Kidney (tissue), 14 donors: ENCODE data around the gene CD44. TPM values are rescaled to one million over a fixed set of nuclear protein-coding genes. Genes with fewer than 3 reads are reported as not detected.

Experiments used
- DNase-seq, 5 donors: peaks; one replicate each; pipeline ENCODE4 v3.0.0-alpha.2; 2013 to 2020
- FAIRE-seq: peaks from 2 replicates; lab custom pipeline; 2012; peaks lifted over from hg19 to GRCh38; lab: Jason Lieb, UNC
- H3K27ac ChIP-seq, 2 donors: one replicate each; pipeline ENCODE4 v1.7.0; 2013; ENCODE audit warnings: low read depth in 2 of 2, low read length in 2 of 2, inconsistent platforms in 1 of 2
- H3K27me3 ChIP-seq: one replicate; pipeline ENCODE4 v1.7.1; 2013; ENCODE audit warnings: low read length, inconsistent platforms; ENCODE audit not compliant: control insufficient read depth, insufficient read depth
- H3K36me3 ChIP-seq, 3 donors: one replicate each; pipeline versions ENCODE4 v1.7.0 to v1.7.1; 2013; ENCODE audit warnings: low read length in 3 of 3, control low read depth in 1 of 3, inconsistent platforms in 1 of 3; ENCODE audit not compliant: insufficient read depth in 3 of 3, control insufficient read depth in 2 of 3
- H3K4me1 ChIP-seq, 3 donors: one replicate each; pipeline versions ENCODE4 v1.7.0 to v1.7.1; 2013; ENCODE audit warnings: low read length in 3 of 3, inconsistent platforms in 1 of 3, low read depth in 1 of 3; ENCODE audit not compliant: control insufficient read depth in 2 of 3, insufficient read depth in 2 of 3
- H3K4me3 ChIP-seq, 3 donors: one replicate each; pipeline versions ENCODE4 v1.7.0 to v1.8.1; 2013; ENCODE audit warnings: low read length in 3 of 3, control low read depth in 1 of 3, inconsistent platforms in 1 of 3
- H3K9ac ChIP-seq, 3 donors: one replicate each; pipeline versions ENCODE4 v1.7.0 to v1.7.1; 2013; ENCODE audit warnings: low read length in 3 of 3, control low read depth in 1 of 3, inconsistent platforms in 1 of 3
- H3K9me3 ChIP-seq, 3 donors: one replicate each; pipeline versions ENCODE4 v1.7.0 to v1.7.1; 2013; ENCODE audit warnings: low read length in 3 of 3, control low read depth in 1 of 3, inconsistent platforms in 1 of 3; ENCODE audit not compliant: control insufficient read depth in 2 of 3, insufficient read depth in 1 of 3
- CTCF ChIP-seq: IDR thresholded peaks from 3 replicates; pipeline ENCODE4 v1.5.1; 2012; ENCODE audit warnings: mild to moderate bottlenecking, moderate library complexity, borderline replicate concordance; ENCODE audit not compliant: insufficient read depth; ENCODE audit errors: extremely low read depth
- intact Hi-C: fragments of 100-400 bp; cut with DNase I; formaldehyde crosslinking; loops from one replicate; pipeline ENCODE4 v1.11.1; 2022
- polyA plus RNA-seq: library from polyadenylated mRNA; stranded (reverse); fragments of 350-450 nt; fragmentation: Illumina TruSeq; extraction: RNeasy Lipid Tissue Mini Kit (QIAGEN cat#74804); gene quantifications from one replicate; pipeline ENCODE4 v1.2.3, GENCODE V29; 2014; ENCODE audit warnings: low read depth, low replicate concordance; ENCODE audit not compliant: insufficient read depth
- total RNA-seq: library from RNA; stranded (reverse); fragmentation: NEBNext Ultra II Directional; extraction: Animal tissue kit (Norgen Biotek cat#: 25700); gene quantifications from one replicate; pipeline ENCODE4 v1.2.1, GENCODE V29; 2021
- donor health status: control.
- donor health status: control.
- donor health status: control.
- donor health status: control.
- donor health status: control.
- donor health status: DM: yes; HTN: yes; CAD: no.
- donor health status: Normal renal cell carcinoma (clear cell type).

The CD44 gene
- total and polyA plus RNA-seq, 2 donors from 2014 or later: 13.8 to 235 TPM

GRCh38 chr11:35158701-35159510 is 19.9 kb downstream of the CD44 start:
- no peaks in the 10 kb centered on the region for H3K36me3 ChIP-seq
- H3K4me3 ChIP-seq: no peak overlapping the region
- H3K9ac ChIP-seq: no peak overlapping the region
- no peaks in the 10 kb centered on the region for H3K27me3 ChIP-seq
- intact Hi-C loops: no loop called here
- no peak for TF ChIP-seq CTCF
- DNase-seq (peak in 1 of 5 donors; percentile 75), FAIRE-seq (no peak)
- H3K27ac ChIP-seq: no peak overlapping the region
- H3K9me3 ChIP-seq: no peaks in the 10 kb centered on the region
- H3K4me1 ChIP-seq: peaks cover 0 to 9% (median 4%) of the 10 kb centered on the region in 3 donors

GRCh38 chr11:35160246-35160824 is 21.4 kb downstream of the CD44 start:
- Histone ChIP-seq H3K27me3 (no peaks in the 10 kb centered on the region), H3K4me3 (no peak overlapping the region), H3K27ac (no peak overlapping the region), H3K36me3 (no peaks in the 10 kb centered on the region), H3K9ac (no peak overlapping the region), H3K9me3 (no peaks in the 10 kb centered on the region), H3K4me1 (peaks cover 0 to 9% (median 4%) of the 10 kb centered on the region in 3 donors)
- TF ChIP-seq CTCF: no peak
- FAIRE-seq (no peak), DNase-seq (no peak)
- intact Hi-C loops: no loop called here

GRCh38 chr11:35160902-35161597 is 22.1 kb downstream of the CD44 start:
- H3K4me1 ChIP-seq: peaks cover 0 to 9% (median 4%) of the 10 kb centered on the region in 3 donors
- H3K27ac ChIP-seq: no peak overlapping the region
- H3K27me3 ChIP-seq: no peaks in the 10 kb centered on the region
- TF ChIP-seq CTCF: no peak
- H3K4me3 ChIP-seq: no peak overlapping the region
- DNase-seq: peak in 1 of 5 donors; percentile 49
- H3K36me3 ChIP-seq: no peaks in the 10 kb centered on the region
- no peak overlapping the region for H3K9ac ChIP-seq
- no peak for FAIRE-seq
- no peaks in the 10 kb centered on the region for H3K9me3 ChIP-seq
- intact Hi-C loops: no loop called here
